Myocyte (in vitro differentiated cells): ENCODE measurements around the gene PODNL1. TPM values are rescaled to one million over a fixed set of nuclear protein-coding genes. Genes with fewer than 3 reads are reported as not detected.
"Not testable (repeated sequence)": the region's sequence is repeated elsewhere in the genome, so short reads cannot be mapped to it uniquely, and the experiment has no call there.

Experiments
- DNase-seq: peaks from one replicate; pipeline ENCODE4 v3.0.0-alpha.2; 2012; ENCODE audit warnings: low read depth
- total RNA-seq: library from RNA; depleted of rRNA; stranded (reverse); fragments of >200 nt; gene quantifications from 2 replicates; pipeline ENCODE4 v1.2.3, GENCODE V29; 2014

The PODNL1 gene
- total RNA-seq, 1 donor from 2014 or later, result 2.0 TPM

DNA sequence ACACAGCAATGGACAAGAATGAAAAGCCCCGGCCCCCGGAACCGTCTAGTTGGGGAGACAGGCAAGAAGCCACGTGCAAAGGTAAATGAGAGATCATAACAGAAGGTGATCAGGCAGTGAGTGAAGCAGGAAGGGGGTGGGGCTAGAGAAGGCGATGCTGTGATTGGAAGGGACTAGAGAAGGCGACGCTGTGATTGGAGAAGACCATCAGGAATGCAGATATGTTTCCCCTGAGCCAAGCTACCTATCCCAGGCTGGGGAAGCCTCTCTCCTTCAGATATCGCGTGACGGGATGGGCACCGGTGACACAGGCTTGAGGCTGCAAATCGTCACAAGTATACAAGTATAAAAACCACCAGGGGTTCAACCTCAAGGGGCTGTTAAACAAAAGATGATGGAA, 35.9 kb upstream of the PODNL1 start:
- DNase-seq, result no peak

DNA sequence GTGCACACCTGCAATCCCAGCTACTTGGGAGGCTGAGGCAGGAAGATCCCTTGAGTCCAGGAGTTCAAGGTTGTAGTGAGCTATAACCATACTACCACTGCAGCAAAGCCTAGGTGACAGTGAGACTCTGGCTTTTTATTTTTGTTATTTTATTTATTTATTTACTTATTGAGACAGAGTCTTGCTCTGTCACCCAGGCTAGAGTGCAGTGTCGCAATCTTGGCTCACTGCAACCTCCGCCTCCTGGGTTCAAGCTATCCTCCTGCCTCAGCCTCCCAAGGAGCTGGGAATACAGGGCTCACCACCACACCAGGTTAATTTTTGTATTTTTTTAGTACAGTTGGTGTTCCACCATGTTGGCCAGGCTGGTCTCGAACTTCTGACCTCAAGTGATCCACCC, 35.3 kb upstream of the PODNL1 start:
- not testable (repeated sequence) for DNase-seq

DNA sequence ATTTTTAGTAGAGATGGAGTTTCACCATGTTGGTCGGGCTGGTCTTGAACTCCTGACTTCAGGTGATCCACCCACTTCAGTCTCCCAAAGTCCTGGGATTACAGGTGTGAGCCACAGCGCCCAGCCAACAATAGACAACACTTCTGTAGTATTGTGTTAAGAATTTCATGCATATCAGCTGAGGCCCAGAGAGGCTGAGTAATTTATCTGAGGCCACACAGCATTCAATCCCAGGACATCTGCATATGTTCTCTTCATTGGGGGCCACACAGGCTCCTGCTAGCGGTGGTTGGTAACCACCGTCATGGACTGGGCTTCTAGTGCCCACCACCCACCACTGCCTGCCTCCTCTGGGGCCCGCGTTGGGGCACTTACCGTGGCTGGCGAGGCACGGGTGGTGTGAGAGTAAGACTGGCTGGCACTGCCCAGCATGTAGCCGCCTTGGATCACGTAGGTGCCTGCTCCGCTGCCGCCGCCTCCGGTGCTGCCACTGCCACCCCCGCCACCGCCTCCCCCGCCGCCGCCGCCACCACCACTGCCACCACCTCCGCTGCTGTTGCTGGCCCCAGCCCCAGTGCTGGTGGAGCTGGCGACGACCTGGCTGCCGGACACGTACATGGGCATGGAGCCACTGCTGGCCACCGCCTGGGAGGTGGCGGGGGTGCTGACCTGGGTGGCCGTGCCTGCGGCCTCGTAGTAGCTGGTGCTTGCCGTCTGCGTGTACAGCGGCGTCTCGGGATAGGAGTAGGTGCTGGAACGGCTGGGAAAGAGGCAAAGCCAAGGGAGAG, 34.3 kb upstream of the PODNL1 start:
- no peak for DNase-seq

DNA sequence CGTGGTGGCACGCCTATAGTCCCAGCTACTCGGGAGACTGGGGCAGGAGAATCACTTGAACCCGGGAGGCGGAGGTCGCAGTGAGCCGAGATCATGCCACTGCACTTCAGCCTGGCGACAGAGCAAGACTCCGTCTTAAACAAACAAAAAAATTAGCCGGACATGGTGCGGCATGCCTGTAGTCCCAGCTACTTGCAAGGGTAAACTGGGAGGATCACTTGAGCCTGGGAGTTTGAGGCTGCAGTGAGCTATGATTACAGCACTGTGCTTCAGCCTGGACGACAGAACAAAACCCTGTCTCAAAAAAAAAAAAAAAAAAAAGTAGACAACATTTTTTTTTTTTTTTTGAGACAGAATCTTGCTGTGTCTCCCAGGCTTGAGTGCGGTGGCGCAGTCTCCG, 33.7 kb upstream of the PODNL1 start:
- DNase-seq, result not testable (repeated sequence)

DNA sequence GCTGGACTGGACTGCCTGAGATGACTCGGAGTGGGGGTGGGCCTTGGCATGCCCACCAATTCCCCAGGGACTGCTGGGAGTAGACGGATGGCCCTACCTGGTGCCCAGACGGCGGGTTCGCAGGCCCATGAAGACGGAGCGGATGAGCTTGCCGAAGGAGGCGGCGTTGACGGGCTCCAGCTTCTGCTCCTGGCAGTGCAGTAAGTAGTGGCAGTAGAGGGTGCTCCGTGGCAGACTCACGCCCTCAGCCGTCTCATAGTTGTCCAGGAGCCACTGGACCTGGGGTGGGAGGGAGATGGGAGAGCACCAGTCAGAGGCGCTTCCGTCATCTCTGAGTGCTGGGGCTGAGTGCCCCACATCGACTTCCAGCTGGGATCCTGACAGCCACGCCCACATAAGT, 31.7 kb upstream of the PODNL1 start:
- no peak for DNase-seq

DNA sequence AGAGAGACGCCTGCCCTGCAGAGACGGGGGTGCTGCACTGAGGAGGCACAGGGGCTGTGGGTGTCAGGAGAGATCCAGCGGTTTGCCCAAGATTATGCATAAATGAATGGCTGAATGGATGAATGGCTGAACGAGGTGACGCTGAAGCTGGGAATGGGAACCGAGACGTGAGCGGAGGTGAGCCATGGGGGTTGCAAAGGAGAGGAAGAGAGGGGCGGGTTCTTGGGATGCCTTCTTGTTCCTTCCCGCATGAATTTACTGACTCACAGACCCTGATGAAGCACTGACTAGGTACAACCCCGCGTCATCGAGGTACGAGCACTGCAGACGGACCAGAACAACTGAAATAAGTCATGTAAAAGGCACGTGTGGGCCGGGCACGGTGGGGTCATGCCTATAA, 30.8 kb upstream of the PODNL1 start:
- no peak for DNase-seq

DNA sequence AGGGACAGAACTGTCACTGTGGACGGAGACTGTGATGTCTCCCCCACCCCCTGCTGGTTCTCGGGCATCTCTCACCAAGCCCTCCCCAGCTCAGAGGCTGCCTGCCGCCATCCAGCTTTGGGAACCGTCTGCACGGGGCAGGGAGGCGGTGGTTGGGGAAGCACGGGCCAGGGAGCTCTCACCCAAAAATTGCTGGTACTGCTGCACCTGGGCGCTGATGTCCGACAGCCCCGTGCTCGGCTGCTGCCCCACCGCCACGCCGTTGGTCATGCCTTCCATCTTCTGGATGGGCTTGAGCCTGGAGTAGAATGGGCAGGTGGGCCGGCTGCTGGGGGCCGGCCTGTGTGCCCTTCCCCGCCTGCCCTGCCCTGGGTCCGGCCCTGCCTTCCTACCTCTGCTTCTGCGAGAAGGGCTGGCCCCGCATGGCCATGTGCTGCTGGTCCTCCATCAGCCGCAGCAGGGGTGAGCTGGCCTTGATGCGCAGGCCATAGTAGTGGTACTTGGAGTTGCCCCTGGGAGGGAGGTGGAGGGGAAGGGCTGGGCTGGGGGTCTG, 30.2 kb upstream of the PODNL1 start:
- DNase-seq, result no peak

DNA sequence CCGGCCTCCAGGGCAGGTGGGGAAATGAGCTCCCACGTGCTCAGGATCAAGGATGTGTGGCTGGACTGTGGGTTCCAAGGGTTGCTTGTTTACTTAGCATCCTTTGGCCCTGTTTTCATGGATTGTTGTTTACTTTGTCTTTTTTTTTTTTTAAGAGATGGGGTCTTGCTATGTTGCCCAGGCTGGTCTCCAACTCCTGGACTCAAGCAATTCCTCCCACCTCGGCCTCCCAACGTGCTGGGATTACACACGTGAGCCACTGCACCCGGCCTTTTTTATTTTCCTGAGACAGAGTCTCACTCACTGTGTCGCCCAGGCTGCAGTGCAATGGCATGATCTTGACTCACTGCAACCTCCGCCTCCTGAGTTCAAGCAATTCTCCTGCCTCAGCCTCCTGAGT, 29.0 kb upstream of the PODNL1 start:
- not testable (repeated sequence) for DNase-seq

DNA sequence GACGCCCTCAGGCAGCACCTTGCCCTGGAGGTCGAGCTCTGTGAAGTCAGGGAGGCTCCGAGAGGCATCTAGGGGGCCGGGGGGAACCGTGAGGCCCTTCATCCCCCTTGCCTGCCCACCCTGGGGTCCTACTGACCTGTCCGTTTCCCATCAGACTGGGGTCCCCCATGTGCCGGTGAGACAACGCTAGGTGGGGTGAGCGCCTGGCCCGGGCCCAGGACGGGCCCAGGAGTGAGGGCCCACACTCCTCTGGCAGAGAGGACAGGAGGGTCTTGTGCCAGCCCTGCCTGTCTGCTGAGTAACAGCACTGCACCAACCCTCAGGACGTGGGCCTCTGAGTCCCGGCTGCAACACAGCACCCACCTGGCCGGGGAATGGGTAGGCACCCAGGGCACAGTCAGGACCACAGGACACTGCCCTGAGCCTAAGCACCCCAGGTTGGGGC, 28.5 kb upstream of the PODNL1 start:
- no peak for DNase-seq

DNA sequence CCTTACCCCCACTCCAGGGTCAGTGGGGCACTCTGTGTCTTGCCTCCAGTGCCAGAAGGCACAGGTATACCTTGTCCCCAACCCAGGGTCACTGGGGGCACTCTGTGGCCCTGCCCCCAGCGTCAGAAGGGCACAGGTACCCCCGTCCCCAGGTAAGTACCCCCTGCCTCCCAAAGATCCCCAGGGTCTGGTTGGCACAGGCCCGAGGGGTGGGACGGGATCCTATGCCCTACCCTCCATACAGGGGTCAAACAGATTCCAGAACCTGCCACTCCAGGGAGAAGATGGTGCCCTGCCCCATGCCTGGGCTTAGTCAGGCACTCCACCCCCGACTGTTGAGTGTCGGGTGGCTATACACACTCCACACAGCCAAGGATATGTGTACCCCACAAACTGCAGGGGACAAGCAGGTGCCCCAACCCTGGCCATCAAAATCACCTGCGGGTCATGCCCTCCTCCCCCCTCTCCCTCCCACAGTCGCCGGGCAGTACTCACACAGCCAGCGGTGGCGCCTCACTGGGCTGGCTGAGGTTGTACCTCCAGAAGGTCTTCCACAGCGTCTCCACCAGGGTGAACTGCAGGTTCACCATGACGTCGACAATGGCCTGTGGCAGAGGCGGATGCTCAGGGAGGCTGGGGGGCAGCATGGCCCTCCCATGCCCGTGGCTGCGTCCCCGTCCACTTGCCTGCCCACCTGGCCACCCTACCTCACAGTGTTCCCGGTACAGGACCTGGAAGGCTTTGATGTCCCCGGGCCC, 27.9 kb upstream of the PODNL1 start:
- no peak for DNase-seq

DNA sequence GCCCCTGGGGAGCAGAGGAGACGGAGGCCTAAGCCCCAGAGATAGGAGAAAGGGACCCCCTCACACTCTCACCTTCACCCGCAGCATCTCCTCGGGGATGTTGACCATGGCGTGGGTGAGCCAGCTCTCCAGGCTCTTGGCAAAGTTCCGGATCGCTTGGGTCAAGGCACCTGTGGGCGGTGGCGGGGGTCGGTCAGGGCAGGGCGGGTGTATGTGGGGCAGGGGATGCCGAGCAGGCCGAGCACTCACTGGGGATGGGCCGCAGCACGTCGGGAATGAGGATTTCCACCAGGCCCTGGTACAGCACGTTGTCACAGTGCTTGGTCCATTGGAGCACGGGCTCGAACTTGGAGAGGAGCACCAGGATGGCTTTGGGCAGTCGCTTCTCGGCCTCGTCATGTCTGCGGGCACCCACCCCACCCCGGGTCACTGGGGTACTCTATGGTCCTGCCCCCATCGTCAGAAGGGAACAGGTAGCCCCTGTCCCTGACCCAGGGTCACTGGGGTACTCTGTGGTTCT, 27.2 kb upstream of the PODNL1 start:
- DNase-seq, result no peak

DNA sequence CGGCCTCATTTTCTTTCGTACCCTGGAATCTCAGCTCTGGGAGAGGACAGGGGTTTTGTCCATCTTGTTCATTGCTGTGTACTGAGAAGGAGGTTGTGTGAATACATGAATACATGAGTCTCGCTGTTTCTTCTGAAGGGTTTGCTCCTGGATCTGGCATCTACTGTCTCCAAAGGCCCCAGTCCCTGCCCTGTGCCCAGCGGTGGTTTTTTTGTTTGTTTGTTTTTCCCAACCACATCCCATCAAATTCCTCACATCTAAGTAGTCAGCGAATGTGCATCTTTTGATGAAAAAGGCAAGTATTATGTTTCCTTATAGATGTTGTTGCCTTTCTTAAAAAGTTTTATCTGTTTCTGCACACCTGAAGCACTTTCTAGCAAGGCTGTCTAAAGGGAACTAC, 26.6 kb upstream of the PODNL1 start:
- DNase-seq, result peak; percentile 31

DNA sequence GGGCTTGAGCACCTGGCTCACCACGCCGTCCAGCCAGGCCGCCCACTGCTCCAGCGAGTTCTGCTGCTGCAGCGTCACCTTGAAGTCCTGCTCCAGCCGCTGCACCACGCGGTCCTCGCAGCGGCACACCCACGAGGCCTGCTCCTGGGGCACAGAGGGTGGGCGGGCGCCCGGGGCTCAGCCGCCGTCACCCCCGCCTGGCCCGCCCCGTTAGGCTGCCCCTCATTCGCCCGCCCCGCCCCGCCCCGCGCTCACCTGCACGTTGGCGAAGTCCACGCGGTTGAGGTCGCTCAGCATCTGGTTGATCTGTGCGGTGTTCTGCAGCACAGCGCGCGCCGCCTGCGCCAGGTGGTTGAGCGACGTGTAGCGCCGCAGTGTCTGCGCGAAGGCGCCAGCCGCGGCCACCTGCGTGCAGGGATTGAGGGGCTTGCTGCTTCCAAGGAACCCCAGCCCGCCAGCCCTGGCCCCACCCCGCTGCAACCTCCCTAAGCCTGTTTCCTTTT, 25.4 kb upstream of the PODNL1 start:
- no peak for DNase-seq

DNA sequence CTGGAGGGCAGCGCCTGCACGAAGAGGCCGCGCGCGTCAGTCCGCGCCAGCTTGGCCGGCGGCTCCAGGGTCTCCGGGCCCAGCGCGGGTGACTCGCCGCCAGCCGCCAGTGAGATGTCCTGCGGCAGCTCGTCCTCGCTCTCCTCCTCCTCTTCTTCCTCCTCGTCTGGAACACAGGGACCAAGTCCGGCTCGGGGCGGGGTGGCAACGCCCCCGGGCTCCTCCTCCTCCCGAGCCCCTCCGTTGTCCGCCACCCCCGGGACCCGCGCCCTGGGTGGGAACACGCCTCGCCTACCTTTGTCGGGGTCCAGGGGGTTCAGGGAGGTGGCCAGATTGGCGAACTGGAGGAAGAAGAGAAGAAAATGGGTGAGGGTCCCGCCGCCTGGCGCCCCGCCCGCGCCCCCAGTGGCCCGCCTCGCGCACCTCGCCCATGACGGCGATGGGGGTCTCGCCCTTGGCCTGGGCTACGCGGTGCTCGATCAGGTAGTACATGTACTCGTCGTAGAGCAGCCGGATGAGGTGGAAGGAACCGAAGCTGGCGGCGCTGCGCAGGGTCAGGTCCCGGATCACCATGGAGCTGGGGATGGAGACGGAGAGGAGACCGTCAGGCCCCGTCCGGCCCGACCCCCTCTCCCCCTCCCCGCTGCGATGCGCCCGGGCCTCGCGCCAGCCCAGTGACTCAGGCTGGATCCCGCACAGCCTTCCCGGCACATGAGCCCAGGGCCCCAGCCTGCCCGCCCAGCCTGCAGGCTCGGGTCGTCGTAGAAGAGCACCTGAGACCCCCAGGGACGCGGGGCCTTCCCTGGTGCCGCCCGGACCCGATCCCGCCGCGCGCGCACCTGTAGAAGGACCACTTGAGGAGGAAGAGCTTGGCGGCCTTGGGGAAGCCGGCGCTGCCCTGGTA, 24.7 kb upstream of the PODNL1 start:
- DNase-seq, result no peak

DNA sequence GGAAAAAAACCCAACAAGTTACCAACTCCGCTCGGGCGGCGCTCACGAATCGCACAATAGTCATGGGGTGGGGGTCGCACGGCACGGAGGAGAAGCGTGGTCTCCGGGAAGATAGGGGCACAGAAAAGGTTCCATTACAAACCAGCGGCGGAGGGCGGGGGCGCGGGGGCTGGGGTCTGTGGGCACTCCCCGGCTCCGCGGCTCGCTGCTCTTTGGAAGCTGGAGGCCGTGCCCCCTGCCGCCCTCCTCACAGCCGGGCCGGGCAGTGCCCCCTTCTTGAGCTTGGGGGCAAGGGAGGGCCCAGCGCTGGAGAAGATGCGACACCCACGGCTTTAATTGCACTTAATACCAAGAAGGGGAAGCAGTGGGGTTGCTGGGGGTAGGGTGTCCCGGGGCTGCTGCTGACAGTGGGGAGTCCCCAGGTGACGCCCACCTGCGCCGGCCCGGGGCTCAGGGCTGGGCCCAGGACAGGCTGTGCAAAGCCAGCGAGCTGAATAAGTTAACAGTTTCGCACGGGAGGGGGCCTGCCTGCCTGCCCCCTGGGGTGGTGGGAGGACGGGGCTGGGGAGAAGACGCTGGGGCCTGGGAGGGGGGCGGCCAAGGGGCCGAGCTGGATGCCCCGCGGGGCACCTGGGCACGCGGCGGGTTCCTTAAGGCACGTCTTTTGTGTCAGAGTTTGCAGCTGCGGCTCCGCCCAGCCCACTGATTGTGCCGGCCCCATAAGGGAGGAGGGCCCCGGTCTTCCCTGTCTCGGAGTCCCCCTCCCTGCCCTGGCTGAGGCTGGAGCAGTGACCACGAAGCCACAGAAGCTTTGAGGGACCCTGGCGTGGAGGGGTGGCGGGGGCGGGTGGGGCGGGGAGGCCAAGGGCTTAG, 23.8 kb upstream of the PODNL1 start:
- DNase-seq, result no peak

DNA sequence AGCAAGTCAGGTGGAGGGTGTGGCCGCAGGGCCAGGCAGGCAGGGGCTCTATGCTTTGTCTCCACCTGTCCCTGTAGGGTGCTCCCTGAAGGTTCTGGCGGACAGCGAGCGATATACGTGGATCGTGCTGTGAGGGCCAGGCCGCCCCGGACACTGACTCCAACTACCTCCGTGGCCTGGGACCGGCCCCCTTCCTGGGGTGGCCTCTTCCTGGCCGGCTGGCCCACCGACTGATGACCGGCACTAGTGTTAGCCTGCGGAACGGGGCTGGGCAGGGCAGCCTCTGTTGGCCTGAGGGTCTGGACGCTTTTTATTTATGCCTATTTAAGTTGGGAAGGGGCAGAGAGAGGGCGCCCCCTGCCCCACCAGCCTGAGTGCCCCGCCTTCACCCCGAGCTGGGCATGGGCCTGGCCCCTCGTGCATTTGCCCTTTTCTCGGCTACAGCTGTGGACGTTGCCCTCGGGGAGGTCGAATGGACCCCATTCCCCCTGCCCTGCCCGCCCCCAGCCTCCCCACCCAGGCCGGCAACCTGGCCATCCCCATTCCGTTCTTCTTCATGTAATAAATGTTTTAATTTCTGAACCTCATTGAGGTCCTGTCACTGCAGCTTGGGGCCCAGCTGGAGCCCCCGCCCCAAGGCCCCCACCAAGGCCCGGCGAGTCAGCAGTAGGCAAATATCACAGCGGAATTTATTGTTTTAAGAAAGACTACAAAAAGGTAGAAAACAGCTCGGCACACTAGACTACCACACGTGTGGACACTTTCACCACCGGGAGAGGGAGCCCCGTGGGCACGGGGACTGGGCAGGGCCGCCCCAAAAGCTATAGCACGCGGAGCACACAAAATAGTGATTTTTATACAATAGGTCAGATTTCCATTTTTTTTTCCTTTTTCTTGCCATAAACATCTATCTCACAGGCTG, 22.9 kb upstream of the PODNL1 start:
- DNase-seq, result no peak

DNA sequence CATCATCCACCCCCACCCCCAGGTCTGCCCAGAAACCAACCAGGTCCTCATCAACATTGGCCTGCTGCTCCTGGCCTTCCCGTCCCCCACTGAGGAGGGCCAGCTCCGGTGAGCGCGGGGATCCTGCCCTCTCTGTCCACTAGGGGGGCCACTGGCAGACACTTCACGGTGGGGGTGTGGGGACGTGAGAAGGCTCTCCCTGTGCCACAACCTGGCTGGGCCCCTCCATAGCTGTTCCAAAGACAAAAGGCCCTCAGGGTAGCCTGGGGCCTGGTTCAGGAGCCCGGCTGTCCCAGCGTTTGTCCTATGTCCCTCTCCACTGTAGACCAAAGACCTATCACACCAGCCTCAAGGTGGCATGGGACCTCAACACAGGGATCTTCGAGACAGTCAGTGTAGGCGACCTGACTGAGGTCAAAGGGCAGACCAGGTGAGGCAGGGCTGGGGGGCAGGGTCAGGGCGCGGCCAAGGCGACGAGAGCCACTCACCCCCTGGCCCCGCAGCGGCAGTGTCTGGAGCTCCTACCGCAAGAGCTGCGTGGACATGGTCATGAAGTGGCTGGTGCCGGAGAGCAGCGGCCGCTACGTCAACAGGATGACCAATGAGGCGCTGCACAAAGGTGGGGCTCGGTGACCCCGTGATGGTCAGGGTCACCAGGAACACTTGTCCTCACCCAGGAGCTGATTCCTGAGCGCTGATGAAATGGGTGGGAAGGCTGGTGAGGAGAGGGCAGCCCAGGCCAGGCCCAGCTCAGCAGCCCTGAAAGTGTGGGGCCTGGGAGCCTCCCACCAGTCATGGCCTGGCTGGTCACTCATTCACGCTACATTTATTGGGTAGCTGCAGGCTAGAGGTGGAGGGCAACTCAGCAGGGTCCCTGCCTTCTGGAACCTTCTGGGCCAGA, 22.0 kb upstream of the PODNL1 start:
- DNase-seq, result no peak
